Measurements from ENCODE around the gene COL26A1.

- TF ChIP-seq CTCF (conservative IDR thresholded peaks at IDR 0.05; ENCODE audit: low read depth, low read length) (no peak), RCOR1 (IDR thresholded peaks at IDR 0.05; ENCODE audit: insufficient replicate concordance, low read length) (no peak), POLR2A (IDR thresholded peaks at IDR 0.05; ENCODE audit: low read depth, low read length) (no peak), MAZ (IDR thresholded peaks at IDR 0.05; ENCODE audit: borderline replicate concordance, low read depth, low read length) (no peak), MXI1 (IDR thresholded peaks at IDR 0.05; ENCODE audit: borderline replicate concordance, low read depth, low read length) (no peak), RAD21 (IDR thresholded peaks at IDR 0.05; ENCODE audit: low read length) (no peak), SMC3 (IDR thresholded peaks at IDR 0.05; ENCODE audit: low read depth, low read length) (no peak), USF2 (IDR thresholded peaks at IDR 0.05; ENCODE audit: low read depth, low read length) (no peak), BHLHE40 (IDR thresholded peaks at IDR 0.05; ENCODE audit: low read depth, low read length) (no peak), FOS (IDR thresholded peaks at IDR 0.05; ENCODE audit: low read depth, low read length) (no peak), CEBPB (IDR thresholded peaks at IDR 0.05; ENCODE audit: low read depth, low read length) (no peak), RFX5 (IDR thresholded peaks at IDR 0.05; ENCODE audit: low read depth, low read length) (no peak), MAFK (IDR thresholded peaks at IDR 0.05; ENCODE audit: low read depth, low read length) (no peak), CHD1 (IDR thresholded peaks at IDR 0.05; ENCODE audit: low read depth, low read length) (no peak)
These were observed 63.8 kb downstream of the COL26A1 start for GRCh38 chr7:101426303-101427011.
